ENCODE results near the gene RBM3. TPM values are rescaled to one million over a fixed set of nuclear protein-coding genes. Genes with fewer than 3 reads are reported as not detected.
A peak's percentile ranks its signal among the peaks of the same experiment; 100 is the strongest.

The RBM3 gene
- total and polyA plus RNA-seq, 2 of the 8 experiments (the other 6 are each of a cell fraction or from before 2014, with no cell fraction given) = 99.6 to 164 TPM

GRCh38 chrX:48617542-48618340 lies 43.5 kb downstream of the RBM3 start:
- Histone ChIP-seq H3K23me2 (ENCODE audit: low read depth, low read length) (no peaks in the 10 kb centered on the region), H3K4me3 (ENCODE audit: extremely low read depth in 1 of 4, insufficient read depth in 2 of 4, low read depth in 3 of 4, low read length in 4 of 4) (no peak overlapping the region), H3K14ac (ENCODE audit: insufficient read length) (no peak overlapping the region), H4K20me1 (replicated peaks in 1 of 2; ENCODE audit: control insufficient read depth in 1 of 2, insufficient read depth in 2 of 2, low read length in 2 of 2) (no peaks in the 10 kb centered on the region), H3K36me3 (ENCODE audit: control insufficient read depth in 2 of 4, insufficient read depth in 4 of 4, low read length in 3 of 4) (no peaks in the 10 kb centered on the region), H3K27me3 (replicated peaks in 1 of 4; ENCODE audit: control insufficient read depth in 3 of 4, extremely low read depth in 1 of 4, insufficient read depth in 3 of 4, low read length in 3 of 4) (no peaks in the 10 kb centered on the region), H4K8ac (ENCODE audit: extremely low read depth, insufficient read depth, low read length) (no peak overlapping the region), H3K79me1 (ENCODE audit: low read depth, low read length) (no peaks in the 10 kb centered on the region), H2BK5ac (ENCODE audit: low read depth, low read length) (no peak overlapping the region), H2AK5ac (ENCODE audit: low read depth, low read length) (no peak overlapping the region), H3K23ac (ENCODE audit: insufficient read length) (no peak overlapping the region), H3K4me2 (ENCODE audit: insufficient read depth in 1 of 2, low read depth in 2 of 2, low read length in 2 of 2) (no peak overlapping the region), H3K4ac (replicated peaks; ENCODE audit: insufficient read length, low read depth, low read length) (no peak overlapping the region), H2AFZ (ENCODE audit: low read length) (no peak overlapping the region), H2BK120ac (replicated peaks; ENCODE audit: low read depth, low read length) (no peak overlapping the region), H4K5ac (ENCODE audit: insufficient read length, low read depth, low read length) (peak overlapping the region; percentile 52), H3K79me2 (ENCODE audit: control insufficient read depth in 1 of 2, insufficient read depth in 2 of 2, low read length in 2 of 2) (no peaks in the 10 kb centered on the region), H3K56ac (replicated peaks; ENCODE audit: insufficient read length, low read depth, low read length) (no peak overlapping the region), H3K27ac (ENCODE audit: low read depth, low read length) (no peak overlapping the region), H2BK15ac (ENCODE audit: low read length) (no peak overlapping the region), H3K18ac (ENCODE audit: extremely low read depth, low read length) (no peak overlapping the region), H3K9ac (replicated peaks in 1 of 4; ENCODE audit: extremely low read depth in 1 of 4, low read depth in 3 of 4, low read length in 3 of 4) (no peak overlapping the region), H3K9me3 (ENCODE audit: insufficient read depth in 2 of 2, low read depth in 1 of 2, low read length in 1 of 2) (no peaks in the 10 kb centered on the region), H2BK20ac (ENCODE audit: low read length) (no peak overlapping the region), H3K4me1 (replicated peaks in 1 of 4; ENCODE audit: control insufficient read depth in 3 of 4, insufficient read depth in 4 of 4, low read length in 3 of 4) (no peaks in the 10 kb centered on the region; a peak in 1 of 7 replicates), H4K91ac (replicated peaks; ENCODE audit: insufficient read length, low read length) (no peak overlapping the region), H2BK12ac (ENCODE audit: low read depth, low read length) (no peak overlapping the region)
- ChIA-PET CTCF (ENCODE audit: partially characterized antibody) (no interaction called here), POLR2A (ENCODE audit: partially characterized antibody) (interaction anchor here (1.3 to 1.9 kb wide), 3 partner anchors 12 to 44 kb away, joined by 3 to 12 read pairs (median 10); partner anchors contain the start of gene RBM3)
- 93% methylated on average over 8 of the region's 8 CpGs; no CpG with 5 or more reads in 1 of the 2 experiments for WGBS, 2 experiments (ENCODE audit: extremely low coverage in 1 of 2, insufficient coverage in 1 of 2, insufficient read length in 1 of 2, insufficient replicate concordance in 2 of 2, low coverage in 1 of 2, low lambda C conversion rate in 2 of 2, missing lambda C conversion rate in 1 of 2)
- no peak for DNase-seq (ENCODE audit: low read depth in 1 of 2, low spot score in 2 of 2)
- no peak for FAIRE-seq
- no peak for TF ChIP-seq ATF2 (IDR thresholded peaks at IDR 0.05; ENCODE audit: low read length)
- no peak for TF ChIP-seq EGR1 (IDR thresholded peaks at IDR 0.05; ENCODE audit: borderline replicate concordance, low read depth, low read length)
- no peak for TF ChIP-seq SIRT6 (IDR thresholded peaks at IDR 0.05; ENCODE audit: low read length)
- TF ChIP-seq SP1 (IDR thresholded peaks at IDR 0.05; ENCODE audit: low read depth, low read length) = no peak
- no peak for TF ChIP-seq JUN (IDR thresholded peaks at IDR 0.05; ENCODE audit: low read depth, low read length)
- TF ChIP-seq RAD21 (IDR thresholded peaks at IDR 0.05 in 1 of 2, conservative IDR thresholded peaks at IDR 0.05 in 1 of 2; ENCODE audit: low read depth in 2 of 2, low read length in 2 of 2) = no peak
- TF ChIP-seq EP300 (IDR thresholded peaks at IDR 0.05; ENCODE audit: borderline replicate concordance in 1 of 2, low read depth in 2 of 2, low read length in 2 of 2) = no peak
- TF ChIP-seq NANOG (IDR thresholded peaks at IDR 0.05; ENCODE audit: insufficient read depth, low read depth, low read length, poor library complexity, severe bottlenecking) = no peak
- no peak for TF ChIP-seq MAX (IDR thresholded peaks at IDR 0.05)
- no peak for TF ChIP-seq SP2 (IDR thresholded peaks at IDR 0.05; ENCODE audit: low read length)
